Loucy (cell line): ENCODE results near the gene ADAMTS13.

Source experiments
- CTCF ChIP-seq: fragments of 200-600 bp; sonication (generic); conservative IDR thresholded peaks from 2 replicates; pipeline ENCODE4 v1.5.1; 2014; ENCODE audit warnings: mild to moderate bottlenecking, antibody characterized with exemption, low read length
- EZH2phosphoT487 ChIP-seq: fragments of 200-600 bp; IDR thresholded peaks from 2 replicates; pipeline ENCODE4 v1.6.1; 2018; ENCODE audit warnings: antibody characterized with exemption, mild to moderate bottlenecking, moderate library complexity, borderline replicate concordance

GRCh38 chr9:133477992-133478850 is 56.1 kb downstream of the ADAMTS13 start:
- TF ChIP-seq CTCF (no peak), EZH2phosphoT487 (no peak)
